GM18520 (cell line): ENCODE data around the gene KRT9.
"Not testable (repeated sequence)": the region's sequence is repeated elsewhere in the genome, so short reads cannot be mapped to it uniquely, and the experiment has no call there.

ENCODE experiments used
- ATAC-seq: cut with Tn5 transposase; IDR thresholded peaks from one replicate; pipeline ENCODE4 v1.9.1; 2021; ENCODE audit not compliant: unreplicated experiment

KRT9 gene

DNA sequence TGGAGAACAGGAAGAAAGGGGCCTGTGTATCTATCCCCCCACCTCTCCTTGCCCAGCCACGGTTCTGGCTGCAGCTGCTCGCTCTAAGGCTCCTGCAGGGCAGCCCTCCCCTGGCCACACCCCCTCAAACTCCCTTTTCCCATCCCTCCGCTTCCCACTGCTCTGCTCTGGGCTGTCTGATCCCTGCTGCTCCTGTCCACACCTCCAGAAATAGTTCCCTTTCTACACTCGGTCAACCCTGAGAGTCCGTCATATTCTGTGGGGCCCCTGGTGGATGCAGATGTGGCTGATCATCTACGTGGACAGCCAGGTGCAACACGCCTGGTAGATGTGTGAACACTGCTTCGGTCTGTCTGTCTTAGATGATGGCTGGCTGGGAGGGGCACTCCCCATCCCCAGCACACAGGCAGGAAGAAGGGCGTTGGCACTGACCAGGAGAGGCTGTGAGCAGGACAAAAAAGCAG, 24.4 kb downstream of the KRT9 start:
- ATAC-seq: no peak

DNA sequence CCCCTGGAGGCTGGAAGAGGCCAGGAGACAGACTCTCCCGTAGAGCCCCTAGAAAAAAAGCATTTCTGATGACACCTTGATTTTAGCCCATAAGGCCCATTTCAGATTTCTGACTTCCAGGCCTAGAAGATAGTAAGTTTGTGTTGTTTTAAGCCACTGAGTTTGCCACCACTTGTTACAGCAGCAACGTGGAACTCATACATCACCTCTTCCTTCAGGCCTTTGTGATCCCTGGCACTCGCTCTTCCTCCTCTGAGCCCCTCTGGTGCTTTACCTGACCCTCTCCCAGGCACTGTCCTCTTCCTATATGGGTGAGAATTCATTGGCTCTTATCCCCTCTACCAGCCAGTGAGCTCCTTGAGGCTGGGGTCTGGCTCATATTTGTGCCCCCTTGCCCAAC, 25.0 kb downstream of the KRT9 start:
- ATAC-seq: no peak

DNA sequence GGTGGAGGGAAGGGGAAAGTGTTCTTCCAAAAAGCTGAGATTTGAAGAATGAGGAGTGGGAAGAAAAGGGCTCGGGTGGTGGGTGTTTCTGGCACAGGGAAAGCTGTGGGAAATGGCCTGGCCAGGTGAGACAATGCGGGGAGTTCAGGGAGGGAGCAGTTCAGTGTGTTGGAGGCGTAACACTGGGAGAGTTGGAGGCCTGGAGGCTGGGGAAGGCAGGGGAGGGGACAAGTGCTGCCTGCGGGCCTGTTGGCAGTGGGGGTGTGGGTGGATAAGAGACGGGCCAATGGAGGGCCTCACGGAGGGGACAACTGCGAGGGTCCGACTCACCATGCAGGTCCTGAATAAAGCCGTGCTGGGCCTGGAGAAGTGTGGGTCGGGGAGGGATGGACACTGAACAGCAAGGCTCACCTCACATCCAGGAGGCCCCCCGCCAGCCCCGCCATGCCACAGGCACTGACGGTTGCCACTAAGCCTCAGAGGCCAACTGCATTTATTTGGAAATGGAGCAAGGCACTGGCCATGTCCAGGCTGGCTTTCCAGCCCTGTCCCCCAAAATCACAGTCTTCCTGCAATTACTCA, 25.9 kb downstream of the KRT9 start:
- no peak for ATAC-seq

DNA sequence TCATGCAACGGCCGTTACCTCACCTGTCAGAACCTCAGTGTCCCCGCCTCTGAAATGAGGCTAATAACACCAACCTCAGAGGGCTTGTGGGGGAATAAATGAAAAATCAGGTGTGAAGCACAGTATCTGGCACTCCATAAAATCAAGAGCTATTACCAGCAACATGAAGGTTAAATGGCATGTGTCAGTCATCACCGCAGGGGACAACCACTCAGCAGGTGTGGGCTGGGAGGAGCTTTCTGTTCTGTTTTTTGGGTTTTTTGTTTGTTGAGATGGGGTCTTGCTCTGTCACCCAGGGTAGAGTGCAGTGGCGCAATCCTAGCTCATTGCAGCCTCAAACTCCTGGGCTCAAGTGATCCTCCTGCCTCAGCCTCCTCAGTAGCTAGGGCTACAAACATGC, 26.9 kb downstream of the KRT9 start:
- no peak for ATAC-seq

DNA sequence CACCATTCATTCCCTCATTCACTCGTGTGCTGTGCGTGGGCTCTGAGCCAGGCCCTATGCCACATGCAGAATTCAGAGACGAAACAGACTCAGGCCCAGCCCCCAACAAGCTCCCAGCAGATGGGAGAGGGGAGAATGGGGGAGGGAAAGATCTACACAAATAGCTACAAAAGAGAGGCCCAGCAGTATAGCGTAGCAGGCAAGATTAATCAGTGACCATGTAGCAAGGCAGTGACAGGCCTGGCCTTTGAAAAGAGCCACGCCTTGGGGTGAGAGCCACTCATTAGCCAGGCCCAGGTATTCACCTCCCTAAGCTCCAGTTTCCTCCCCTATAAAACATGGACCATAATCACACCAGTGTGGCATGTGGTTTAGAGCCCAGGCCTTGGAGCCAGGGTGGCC, 27.4 kb downstream of the KRT9 start:
- ATAC-seq: no peak

DNA sequence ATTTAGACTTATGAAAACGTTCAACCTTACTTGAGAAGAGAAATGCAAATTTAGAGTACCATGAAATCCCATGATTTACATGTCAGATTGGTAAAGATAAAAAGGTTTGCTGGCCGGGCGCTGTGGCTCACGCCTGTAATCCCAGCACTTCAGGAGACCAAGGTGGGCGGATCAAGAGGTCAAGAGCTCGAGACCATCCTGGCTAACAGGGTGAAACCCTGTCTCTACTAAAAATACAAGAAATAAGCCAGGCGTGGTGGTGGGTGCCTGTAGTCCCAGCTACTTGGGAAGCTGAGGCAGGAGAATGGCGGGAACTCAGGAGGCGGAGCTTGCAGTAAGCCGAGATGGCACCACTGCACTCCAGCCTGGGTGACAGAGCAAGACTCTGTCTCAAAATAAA, 29.1 kb downstream of the KRT9 start:
- not testable (repeated sequence) for ATAC-seq

DNA sequence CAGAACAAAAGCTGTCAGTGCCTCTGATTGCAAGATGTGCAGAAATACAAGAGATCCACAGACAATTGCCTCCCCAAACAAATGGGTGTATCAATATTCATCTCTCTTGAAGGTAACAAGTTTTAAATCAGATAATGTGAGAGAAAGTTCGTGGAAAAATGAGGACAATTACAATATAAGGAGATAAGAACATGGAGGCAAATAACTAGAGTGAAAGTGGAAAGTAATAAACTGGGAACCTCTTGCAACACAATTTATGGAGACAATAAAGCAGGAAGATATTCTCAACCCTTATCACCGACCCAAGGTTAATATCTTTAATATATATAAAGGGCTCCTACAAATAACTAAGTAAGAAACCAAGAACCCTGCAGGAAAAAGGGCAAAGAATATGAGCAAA, 29.5 kb downstream of the KRT9 start:
- no peak for ATAC-seq

DNA sequence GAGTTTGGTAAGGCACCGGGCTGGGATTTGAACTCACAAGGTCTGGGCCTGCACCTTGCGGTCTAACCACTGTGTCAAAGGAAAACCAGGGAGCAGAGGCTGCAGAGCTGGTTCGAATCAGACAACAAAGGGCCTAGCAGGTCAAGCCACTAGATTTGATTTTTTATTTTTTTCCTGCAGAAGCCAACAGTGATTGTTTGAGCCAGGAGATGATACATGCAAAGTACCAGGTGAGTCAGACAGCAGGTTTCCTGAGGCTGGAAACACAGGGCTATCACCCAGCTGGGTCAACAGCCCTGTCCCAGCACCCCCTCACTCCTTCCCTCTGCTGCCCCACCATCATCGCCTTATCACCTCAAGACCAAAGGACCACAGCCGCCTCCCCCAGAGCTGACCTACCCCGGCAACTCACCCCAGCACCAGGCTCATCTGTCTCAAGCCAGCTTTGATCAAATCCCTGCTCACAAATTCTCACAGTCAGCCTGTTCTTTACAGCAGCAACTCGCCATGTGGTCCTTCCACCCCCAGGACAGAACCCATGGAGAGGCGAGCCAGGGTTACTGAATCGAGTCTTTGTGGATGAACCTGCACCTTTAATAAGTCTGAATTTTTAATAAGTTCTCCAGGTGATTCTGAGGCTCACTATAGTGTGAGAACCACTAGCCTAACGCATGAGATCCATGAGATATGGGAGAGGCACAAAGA, 30.8 kb downstream of the KRT9 start:
- ATAC-seq: no peak

DNA sequence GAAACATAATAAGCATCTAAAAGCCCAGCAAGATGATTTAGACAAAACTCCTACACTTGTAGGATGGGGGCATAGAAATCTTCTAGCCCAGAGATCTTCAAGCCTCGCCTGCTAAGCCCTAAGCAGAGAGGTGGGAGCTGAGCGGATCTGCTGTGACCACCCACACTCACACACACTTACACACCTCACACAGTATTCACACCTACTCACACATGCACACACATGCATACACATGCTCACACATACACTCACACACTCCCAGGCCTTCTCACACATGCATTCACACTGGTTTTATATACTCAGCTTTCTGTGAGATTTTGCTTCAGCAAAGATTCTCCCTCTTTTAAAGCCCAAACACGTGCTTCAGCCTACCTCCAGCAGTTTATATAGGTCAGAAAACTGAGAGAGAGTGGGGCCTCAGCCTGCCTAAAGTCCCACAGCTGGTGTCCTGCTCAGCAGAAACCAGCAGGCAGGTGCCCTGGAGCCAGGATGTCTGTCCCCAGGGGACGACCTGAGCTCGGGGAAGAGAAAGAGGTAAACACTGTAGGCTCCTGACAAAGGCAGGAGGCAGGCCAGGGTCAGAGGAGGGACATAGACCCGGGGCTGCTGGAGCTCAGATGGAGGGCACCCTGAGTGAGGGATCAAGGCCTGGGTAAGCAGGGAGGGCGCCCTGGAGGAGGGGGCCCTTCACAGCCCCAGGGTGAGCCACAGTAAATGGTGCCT, 31.7 kb downstream of the KRT9 start:
- ATAC-seq: no peak

DNA sequence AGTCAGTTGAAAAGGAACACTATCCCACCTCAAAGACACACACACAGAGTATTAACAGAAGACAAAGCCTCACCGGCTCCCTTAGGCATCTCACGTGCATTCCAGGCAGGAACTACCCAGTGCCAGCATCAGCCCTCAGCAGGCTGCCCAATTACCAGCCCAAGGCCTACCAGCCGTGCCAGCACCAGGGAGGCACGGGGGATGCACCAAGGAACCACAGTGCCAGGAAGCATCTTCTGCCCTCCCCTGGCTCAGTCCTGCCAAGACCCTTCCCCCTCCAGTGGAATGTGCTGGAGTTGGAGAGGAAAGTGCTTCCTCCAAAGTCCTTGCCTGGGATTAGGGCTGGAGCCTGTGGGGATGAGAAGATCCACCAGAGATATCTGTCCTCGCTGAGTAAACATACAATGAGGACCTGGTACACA, 32.8 kb downstream of the KRT9 start:
- no peak for ATAC-seq

DNA sequence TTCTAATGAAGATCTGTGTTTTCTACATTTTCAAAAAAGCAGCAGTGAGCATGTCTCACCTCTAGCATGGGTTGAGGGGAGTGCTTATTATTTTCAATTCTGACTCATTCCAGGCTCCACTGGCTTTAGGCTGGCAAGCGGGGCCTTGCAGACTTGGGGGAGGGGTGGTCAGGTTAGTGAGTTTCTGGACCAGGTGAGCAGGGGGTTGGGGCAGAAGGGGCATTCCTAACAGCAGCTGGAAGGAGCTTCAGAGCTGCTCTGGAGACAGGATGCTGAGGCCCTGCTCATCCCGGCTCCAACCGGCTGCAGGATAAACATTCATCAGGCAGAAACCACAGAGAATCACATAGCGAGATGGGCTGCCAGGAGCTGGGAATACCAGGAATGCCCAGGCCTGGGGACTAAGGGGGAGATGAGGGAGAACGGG, 33.3 kb downstream of the KRT9 start:
- ATAC-seq: no peak

DNA sequence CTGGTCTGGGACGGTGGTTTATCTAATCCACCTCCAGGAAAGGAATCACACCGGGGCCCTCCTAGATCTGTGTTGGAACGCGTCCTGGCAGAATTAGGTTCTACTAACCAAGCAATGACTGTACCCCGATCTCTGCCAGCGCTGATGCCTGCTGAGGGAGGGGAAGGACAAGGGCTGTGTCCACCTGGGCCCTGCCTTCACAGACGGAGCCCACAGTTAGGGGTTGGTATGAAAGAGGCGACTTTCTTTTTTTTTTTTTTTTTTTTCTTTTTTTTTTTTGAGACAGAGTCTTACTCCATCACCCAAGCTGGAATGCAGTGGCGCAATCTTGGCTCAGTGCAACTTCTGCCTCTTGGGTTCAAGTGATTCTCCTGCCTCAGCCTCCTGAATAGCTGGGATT, 33.9 kb downstream of the KRT9 start:
- ATAC-seq: no peak

DNA sequence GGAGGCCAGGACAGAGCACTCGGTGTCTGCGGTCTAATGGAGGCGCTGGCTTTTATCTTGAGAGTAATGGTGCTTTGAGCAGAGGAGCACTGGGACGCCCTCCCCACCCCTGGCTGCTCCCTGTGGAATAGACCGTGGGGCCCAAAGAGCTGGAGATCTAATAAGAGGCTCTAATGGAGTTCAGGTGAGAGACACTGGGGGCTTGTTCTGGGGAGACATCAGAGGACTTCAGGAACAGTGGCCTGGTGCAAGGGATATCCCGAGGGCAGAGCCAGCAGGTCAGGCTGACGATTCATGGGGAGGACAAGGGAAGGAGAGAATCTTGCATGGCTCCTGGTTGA, 34.3 kb downstream of the KRT9 start:
- ATAC-seq: no peak

DNA sequence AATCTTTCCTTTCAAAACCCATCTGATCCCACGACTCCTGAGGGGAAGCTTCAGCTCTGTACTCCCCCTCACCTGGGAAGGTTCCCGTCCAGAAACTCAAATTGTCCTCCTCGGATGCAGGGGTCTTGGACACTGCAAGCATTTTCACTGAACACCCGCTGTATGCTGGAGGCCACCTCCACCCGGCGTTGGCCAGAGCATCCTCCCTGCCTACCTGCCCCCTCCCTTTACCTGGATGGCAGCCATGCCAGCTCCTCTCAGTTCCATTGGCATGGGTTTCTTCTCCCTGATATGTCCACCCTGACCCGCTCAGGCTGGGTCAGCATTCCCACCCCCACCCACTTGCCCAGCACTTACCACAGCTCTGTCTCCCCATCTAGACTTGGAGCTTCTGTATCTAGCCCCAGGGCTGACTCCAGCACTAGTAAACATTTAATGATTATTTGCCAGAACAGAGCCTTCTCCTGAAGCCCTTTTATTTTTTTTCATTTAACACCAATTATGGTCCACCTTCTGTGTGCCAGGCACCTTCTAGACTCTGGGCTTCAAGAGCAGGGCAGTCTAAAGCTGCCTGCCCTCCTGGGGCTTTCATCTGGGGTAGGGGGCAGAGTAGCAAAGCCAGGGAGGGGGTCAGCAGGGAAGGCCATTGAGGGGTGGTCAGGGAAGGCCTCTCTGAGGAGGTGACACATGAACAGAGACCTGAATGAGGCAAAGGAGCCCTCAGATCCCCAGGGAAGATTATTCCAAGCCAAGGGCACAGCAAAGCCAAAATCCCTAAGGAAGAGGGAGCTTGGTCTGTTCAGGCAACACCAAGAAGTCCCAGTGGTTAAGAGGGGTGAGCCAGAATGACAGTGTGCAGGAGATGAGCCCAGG, 34.9 kb downstream of the KRT9 start:
- ATAC-seq: no peak

DNA sequence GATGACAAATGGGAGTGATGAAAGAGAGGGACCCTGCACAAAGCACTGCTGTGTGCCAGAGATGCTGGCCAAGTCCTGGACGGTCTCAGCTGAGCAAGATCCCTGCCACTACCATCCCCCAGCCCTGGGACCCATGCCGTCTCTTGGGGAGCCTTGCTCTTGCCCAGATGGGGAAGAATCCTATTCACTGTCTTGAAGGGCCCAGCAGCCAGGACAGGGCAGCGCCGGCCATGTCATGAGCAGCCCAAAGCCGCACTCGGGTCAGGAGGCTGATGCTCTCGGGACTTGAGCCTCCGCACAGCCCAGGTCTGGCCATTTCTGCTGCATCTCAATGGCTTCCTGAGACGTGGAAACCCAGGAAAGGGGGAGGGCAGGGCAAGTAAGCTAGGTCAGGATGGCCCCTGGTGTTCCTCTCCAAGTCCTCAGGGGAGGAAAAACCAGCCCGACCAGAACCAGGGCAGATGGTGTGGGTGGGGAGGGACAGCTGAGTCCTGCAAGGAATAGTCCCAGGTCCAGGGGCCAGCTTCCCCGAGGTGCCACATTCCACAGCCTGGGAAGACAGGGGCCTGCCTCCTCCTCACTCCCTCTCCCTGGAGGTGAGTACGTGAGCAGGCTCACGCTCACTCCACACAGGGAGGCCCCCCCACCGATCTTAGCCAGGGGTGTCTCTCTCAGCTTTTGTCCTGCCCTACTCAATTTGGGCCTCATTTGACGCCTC, 35.9 kb downstream of the KRT9 start:
- ATAC-seq: no peak

DNA sequence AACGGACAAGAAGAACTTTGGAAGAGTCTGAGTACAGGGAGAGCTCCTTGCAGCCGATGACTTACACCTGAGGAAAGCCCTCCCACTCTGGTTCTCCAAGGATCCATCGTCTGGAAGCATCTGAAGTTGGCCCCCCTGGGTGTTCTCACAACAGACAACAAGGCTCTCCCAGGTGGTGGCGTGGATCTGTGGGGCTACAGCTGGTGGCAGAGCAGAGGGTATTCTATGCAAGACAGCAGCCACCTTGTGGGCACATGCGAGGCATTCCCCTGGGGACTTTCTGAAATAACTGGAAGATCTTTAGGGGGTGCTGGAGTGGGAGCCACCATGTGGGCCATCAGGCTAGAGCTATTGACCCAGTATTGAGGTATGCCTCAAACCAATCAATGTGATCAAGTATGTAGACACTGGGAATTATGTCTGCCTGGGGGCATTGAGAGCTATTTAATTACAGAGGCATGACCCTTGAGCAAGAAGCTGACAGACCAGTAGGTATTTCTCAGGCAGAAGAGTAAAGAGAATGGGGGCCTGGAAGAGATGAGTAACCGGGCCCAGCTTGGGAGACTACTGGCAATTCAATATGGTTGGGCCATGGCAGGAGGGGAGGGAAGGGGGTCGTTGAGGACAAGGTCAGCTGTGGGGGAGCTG, 36.8 kb downstream of the KRT9 start:
- ATAC-seq: no peak

DNA sequence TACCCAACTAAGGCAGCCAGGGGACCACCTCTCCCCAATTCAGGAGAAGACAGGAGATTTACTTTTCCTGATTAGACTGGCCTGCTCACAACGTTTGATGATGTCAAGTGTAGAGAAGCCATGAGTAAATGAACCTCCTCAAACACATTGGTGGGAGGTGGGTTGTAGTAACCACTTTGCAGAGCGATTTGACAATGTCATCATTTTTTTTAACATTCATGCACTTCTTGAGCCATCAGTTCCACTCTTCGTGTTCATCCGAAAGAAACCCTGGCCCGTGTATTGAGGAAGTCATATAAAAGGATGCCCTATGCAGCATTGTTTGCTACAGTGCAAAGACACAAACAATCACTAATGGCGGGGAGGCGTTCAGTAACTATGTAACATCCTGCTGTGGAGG, 38.2 kb downstream of the KRT9 start:
- ATAC-seq: no peak

DNA sequence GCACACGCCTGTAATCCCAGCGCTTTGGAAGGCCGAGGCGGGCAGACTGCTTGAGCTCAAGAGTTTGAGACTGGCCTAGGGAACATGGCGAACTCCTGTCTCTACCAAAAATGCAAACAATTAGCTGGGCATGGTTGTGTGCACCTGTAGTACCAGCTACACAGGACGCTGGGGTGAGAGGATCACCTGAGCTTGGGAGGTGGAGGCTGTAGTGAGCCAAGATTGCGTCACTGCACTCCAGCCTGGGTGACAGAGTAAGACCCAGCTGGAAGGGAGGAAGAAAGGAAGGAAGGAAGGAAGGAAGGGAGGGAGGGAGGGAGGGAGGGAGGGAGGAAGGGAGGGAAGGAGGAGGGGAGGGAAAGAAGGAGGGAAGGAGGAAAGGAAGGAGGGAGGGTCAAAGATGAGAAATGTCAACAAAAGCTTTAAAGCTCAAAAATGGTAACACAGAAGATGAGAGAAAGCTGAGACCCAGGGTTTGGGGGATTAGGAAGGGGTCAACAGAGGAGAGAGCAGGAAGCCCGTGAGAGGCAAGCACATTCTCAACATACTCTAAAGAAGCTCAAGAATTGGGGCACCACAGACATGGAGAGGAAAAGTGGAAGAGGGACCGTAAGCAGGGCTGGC, 38.8 kb downstream of the KRT9 start:
- ATAC-seq: no peak

DNA sequence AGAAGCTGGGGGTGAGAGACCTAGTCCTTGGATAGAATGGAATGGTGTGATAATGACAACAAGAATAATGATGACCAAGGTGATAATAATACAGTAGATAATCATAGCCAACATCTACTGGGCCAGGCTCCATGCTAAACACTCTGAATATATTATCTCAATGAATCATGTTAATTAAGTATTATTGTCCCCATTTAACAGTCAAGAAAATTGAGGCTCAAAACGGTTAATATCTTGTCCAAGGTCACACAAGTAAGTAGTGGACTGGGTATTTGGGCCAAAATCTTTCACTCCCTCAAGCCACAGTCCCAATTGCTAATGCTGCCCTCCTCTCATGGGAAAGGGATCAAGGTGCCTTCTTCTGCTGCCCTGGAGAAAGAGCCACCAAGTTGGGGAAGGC, 39.9 kb downstream of the KRT9 start:
- no peak for ATAC-seq
